Effector memory CD4-positive, alpha-beta T cell (primary cell): ENCODE data around the gene PCDH19.

ENCODE experiments used
- DNase-seq, 3 donors: peaks; one replicate each; pipeline ENCODE4 v3.0.0-alpha.2; 2020
- H3K27ac ChIP-seq: 2 replicates; pipeline ENCODE4 v1.7.0; 2013; ENCODE audit warnings: mild to moderate bottlenecking, low read length, moderate library complexity; ENCODE audit not compliant: insufficient read depth, poor library complexity, severe bottlenecking
- H3K27me3 ChIP-seq: replicated peaks from 2 replicates; pipeline ENCODE4 v1.7.0; 2013; ENCODE audit warnings: mild to moderate bottlenecking, low read length; ENCODE audit not compliant: insufficient read depth, control insufficient read depth, poor library complexity, severe bottlenecking
- H3K36me3 ChIP-seq: 2 replicates; pipeline ENCODE4 v1.7.0; 2013; ENCODE audit warnings: mild to moderate bottlenecking, low read length, moderate library complexity; ENCODE audit not compliant: control insufficient read depth, insufficient read depth
- H3K4me1 ChIP-seq: 2 replicates; pipeline ENCODE4 v1.7.0; 2013; ENCODE audit warnings: low read length, mild to moderate bottlenecking; ENCODE audit not compliant: control insufficient read depth, insufficient read depth, poor library complexity, severe bottlenecking
- H3K4me3 ChIP-seq: 2 replicates; pipeline ENCODE4 v1.7.0; 2013; ENCODE audit warnings: low read length, low read depth, mild to moderate bottlenecking; ENCODE audit not compliant: insufficient read depth, poor library complexity, severe bottlenecking
- H3K9me3 ChIP-seq: 2 replicates; pipeline ENCODE4 v1.7.0; 2013; ENCODE audit warnings: mild to moderate bottlenecking, low read length, moderate library complexity; ENCODE audit not compliant: control insufficient read depth

The PCDH19 gene

GRCh38 chrX:100358766-100359165, 51.3 kb downstream of the PCDH19 start:
- DNase-seq = no peak
- Histone ChIP-seq H3K4me3 (no peak overlapping the region), H3K9me3 (no peaks in the 10 kb centered on the region), H3K27ac (no peak overlapping the region), H3K4me1 (no peaks in the 10 kb centered on the region), H3K36me3 (no peaks in the 10 kb centered on the region), H3K27me3 (no peaks in the 10 kb centered on the region)

- Histone ChIP-seq H3K4me1 (no peaks in the 10 kb centered on the region), H3K36me3 (no peaks in the 10 kb centered on the region), H3K27ac (no peak overlapping the region), H3K9me3 (no peaks in the 10 kb centered on the region), H3K27me3 (no peaks in the 10 kb centered on the region), H3K4me3 (no peak overlapping the region)
- DNase-seq = no peak
These were observed 53.6 kb downstream of the PCDH19 start for GRCh38 chrX:100356351-100356896.

DNA sequence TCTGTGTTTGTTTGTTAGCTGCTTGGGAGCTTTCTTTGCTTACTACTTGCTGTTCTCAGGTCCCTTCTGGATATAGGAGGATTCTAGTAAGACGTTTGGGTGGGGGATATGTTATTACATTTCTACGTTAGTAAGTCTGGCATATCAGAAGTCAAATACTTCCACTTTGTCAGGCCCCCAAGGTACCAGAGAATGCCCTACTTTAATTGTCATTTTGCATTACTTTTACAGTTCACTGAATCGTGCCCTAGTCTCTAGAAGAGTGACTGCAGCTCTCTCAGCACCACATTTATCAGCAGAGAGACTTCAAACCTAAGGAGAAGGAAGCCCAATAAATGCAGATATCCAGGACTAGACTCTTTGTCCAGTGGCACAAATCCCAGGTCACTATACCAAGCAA, 54.4 kb downstream of the PCDH19 start:
- no peak overlapping the region for H3K4me3 ChIP-seq
- DNase-seq = no peak
- H3K36me3 ChIP-seq = no peaks in the 10 kb centered on the region
- no peaks in the 10 kb centered on the region for H3K9me3 ChIP-seq
- H3K4me1 ChIP-seq = no peaks in the 10 kb centered on the region
- no peak overlapping the region for H3K27ac ChIP-seq
- no peaks in the 10 kb centered on the region for H3K27me3 ChIP-seq

- no peaks in the 10 kb centered on the region for H3K27me3 ChIP-seq
- H3K27ac ChIP-seq = no peak overlapping the region
- H3K4me1 ChIP-seq = no peaks in the 10 kb centered on the region
- H3K9me3 ChIP-seq = no peaks in the 10 kb centered on the region
- DNase-seq = no peak
- no peak overlapping the region for H3K4me3 ChIP-seq
- no peaks in the 10 kb centered on the region for H3K36me3 ChIP-seq
These were observed 56.7 kb downstream of the PCDH19 start for GRCh38 chrX:100353326-100353725.

GRCh38 chrX:100350704-100351489, 59.2 kb downstream of the PCDH19 start:
- no peaks in the 10 kb centered on the region for H3K36me3 ChIP-seq
- H3K27me3 ChIP-seq = no peaks in the 10 kb centered on the region
- H3K4me3 ChIP-seq = no peak overlapping the region
- no peak for DNase-seq
- H3K27ac ChIP-seq = no peak overlapping the region
- H3K9me3 ChIP-seq = no peaks in the 10 kb centered on the region
- H3K4me1 ChIP-seq = no peaks in the 10 kb centered on the region

DNA sequence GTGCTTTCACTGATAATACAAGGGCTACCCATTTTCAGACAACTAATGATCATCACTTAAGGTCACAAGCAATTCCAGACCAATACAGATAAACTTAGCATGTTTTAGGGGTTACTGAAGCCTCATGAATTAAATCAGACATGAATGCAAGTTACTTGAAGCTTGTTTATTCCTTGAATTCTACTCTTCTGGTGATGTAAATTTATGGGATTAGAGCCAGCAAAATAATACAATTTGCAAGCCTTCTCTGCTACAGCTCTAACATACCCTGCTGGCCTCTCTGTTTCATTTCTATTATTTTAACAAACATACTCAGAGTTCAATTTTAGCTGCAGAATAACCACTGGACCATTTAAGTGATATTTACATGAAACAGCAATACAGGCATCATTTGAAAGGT, 60.7 kb downstream of the PCDH19 start:
- Histone ChIP-seq H3K4me1 (no peaks in the 10 kb centered on the region), H3K27ac (no peak overlapping the region), H3K9me3 (no peaks in the 10 kb centered on the region), H3K36me3 (no peaks in the 10 kb centered on the region), H3K27me3 (no peaks in the 10 kb centered on the region), H3K4me3 (no peak overlapping the region)
- no peak for DNase-seq

DNA sequence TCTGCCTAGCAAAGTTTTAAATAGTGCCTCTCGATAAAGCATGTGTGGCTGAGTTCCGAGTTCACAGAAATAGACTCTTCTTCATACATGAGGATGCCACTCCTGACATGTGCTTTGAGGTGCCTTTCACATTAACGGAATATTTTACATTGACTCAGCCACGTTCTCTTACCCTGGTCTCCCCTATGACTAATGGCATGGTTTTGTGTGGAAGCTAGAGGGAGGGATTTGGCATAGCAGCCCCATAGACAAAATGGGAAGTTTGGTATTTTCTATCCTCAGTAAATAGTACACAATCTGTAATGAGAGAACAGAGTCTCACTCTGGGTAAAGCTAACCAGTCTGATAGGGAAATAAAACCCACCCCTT, 68.9 kb downstream of the PCDH19 start:
- Histone ChIP-seq H3K27me3 (no peaks in the 10 kb centered on the region), H3K4me3 (no peak overlapping the region), H3K9me3 (no peaks in the 10 kb centered on the region), H3K27ac (no peak overlapping the region), H3K36me3 (no peaks in the 10 kb centered on the region), H3K4me1 (no peaks in the 10 kb centered on the region)
- DNase-seq = no peak

DNA sequence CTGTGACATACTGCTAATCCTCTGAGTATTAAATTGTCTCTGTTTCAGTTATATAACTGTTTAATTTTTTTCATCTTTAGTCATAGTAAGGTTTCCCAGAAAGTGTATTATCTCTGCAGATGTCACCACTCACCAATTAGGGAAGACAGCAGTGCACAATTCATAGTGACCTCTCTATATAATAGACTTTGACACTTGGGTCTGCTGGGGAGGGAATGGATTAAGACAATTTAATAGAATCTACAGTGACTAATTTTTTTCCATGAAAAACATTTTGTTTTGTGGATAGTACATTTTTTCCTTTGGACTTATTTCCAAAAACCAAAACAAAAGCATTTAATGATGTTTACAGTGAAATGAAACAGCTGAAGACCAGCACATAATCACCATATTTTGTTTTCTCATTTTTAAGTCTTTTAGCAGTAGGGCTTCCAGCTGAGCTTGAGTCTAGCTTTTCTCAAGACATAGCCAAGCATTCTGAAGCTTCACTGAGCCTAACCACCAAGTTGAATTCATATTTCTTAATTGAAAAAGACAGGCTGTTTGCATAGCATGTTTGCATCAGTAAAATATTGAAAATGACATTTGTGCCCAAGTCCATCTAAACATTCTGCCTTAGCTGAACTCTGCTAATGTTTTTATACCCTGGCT, 69.5 kb downstream of the PCDH19 start:
- Histone ChIP-seq H3K4me3 (no peak overlapping the region), H3K27ac (no peak overlapping the region), H3K36me3 (no peaks in the 10 kb centered on the region), H3K9me3 (no peaks in the 10 kb centered on the region), H3K4me1 (no peaks in the 10 kb centered on the region), H3K27me3 (no peaks in the 10 kb centered on the region)
- no peak for DNase-seq

DNA sequence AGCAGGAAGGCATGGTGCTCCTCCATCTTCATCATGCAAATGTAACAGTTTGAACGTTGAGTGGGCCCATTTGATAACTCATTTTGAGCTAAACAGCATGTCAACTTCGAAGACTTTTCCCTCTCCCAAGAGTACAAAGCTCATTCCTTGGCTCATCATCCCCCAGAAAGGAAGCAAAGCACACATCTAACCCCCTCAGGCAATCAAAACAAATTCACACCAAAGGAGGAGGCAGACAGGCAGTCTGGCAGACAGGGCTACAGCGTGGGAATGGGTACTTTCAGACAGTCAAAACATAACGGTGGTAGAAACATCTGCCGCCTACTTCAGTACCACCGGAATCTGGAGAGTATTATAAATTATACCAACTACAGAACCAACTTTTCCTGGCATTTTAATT, 81.7 kb downstream of the PCDH19 start:
- H3K4me1 ChIP-seq = no peaks in the 10 kb centered on the region
- DNase-seq = no peak
- H3K36me3 ChIP-seq = no peaks in the 10 kb centered on the region
- H3K27me3 ChIP-seq = no peaks in the 10 kb centered on the region
- no peaks in the 10 kb centered on the region for H3K9me3 ChIP-seq
- H3K27ac ChIP-seq = no peak overlapping the region
- no peak overlapping the region for H3K4me3 ChIP-seq

DNA sequence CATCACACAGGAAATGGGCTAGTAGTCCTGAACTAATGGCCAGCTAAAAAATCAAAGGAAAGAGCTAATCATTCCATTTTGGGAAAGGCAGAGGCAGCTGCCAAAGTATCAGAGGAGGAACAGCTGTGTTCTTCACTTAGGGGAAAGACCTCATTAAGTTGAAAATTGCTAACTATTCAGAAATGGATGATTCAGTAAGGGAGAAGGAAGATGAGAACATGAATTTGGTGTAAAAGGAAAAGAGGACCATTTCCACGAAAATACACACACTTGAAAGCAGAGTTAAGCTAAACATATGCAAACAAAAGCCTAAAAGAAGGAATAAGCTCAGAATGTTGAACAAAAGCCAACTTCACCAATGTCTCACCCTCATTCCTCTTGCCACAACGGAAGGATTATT, 90.4 kb downstream of the PCDH19 start:
- Histone ChIP-seq H3K36me3 (no peaks in the 10 kb centered on the region), H3K4me3 (no peak overlapping the region), H3K4me1 (no peaks in the 10 kb centered on the region), H3K27ac (no peak overlapping the region), H3K27me3 (no peaks in the 10 kb centered on the region), H3K9me3 (no peaks in the 10 kb centered on the region)
- DNase-seq = no peak
